Vein endothelial cell (primary cell): ENCODE measurements around the gene SLC4A11. TPM values are rescaled to one million over a fixed set of nuclear protein-coding genes. Genes with fewer than 3 reads are reported as not detected.

Experiments
- total RNA-seq: library from RNA; depleted of rRNA; stranded (reverse); fragments of >200 nt; gene quantifications from 2 replicates; pipeline ENCODE4 v1.2.3, GENCODE V29; 2012

Gene SLC4A11
- 4.9 TPM in 2 replicates for total RNA-seq

DNA sequence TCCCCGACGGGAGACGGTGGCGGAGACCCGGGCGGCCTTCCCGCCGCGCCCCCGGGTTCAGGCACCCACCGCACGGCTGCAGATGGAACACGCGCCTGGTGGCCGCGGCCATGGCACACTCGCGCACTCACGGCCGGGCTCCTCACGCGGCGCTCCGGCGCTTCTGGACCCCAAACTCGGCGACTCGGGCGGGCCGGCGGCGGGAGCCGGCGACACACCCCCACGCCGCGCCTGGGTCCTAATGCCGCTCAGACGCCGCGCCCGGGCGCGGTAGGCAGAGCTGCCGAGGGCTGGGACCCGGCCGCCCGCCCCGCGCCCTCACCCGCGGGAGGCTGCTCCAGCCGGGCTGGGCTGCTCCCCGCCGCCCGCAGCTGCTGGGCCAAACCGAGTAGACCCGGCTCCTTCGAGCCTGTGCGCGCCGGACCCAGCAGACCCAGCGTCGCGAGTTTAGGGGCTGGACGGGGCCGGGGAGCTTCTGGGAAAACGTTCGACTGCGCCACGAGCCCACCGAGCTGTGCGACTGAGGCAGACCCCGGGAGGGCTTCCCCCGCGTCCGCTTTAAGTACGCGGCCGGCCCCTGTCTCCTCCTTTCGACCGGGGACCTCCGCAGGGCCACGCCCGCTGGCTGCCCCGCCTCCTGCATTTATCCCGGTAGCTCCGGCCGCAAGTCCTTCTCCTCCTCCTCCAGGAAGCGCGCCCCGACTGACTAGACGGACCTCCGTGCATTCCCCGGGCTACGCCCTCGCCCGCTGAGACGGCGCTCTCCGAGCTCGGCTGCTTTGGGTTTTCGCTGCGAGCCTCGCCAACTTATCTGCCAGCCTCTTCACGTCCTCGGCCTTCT is at the start of gene SLC4A11:
TSS of gene SLC4A11 (minus strand) at position 165 of the 841 bp plus-strand sequence. CDS start at position 112, 53 bp downstream.

DNA sequence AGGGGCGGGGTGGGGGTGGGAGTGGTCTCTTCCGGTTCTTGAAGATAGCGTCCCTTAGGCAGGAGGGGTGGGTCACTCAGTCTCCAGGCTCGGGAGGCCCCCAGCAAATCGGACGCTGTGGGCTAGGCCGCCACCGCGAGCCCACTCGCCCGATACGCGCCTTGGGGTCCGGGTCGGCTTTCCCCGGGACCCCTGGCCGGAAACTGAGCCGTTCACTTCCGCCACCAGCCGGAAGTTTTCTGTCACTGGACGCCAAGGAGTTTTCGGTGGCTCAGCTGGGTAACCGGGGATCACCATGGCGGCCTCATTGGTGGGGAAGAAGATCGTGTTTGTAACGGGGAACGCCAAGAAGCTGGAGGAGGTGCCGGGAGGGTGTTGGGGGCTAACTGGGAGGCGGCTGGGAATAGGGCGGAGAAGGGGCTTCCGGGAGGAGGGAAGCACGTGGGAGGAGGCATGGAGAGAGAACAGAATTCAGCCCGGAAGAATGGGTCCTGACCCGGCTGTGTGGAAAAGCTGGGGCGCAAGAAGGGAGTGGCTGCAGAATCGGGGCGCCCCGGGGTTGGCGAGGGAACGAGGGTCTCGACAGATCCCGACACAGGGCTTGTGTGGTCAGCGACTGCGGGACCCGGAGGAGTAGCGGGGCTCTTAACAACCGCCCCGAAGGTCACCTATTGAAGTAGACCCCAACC is 29.6 kb downstream of the SLC4A11 start, which contains the start of gene ITPA:
TSS of gene ITPA (plus strand) at position 242 of the 689 bp plus-strand sequence. CDS start at position 296, 54 bp downstream.

DNA sequence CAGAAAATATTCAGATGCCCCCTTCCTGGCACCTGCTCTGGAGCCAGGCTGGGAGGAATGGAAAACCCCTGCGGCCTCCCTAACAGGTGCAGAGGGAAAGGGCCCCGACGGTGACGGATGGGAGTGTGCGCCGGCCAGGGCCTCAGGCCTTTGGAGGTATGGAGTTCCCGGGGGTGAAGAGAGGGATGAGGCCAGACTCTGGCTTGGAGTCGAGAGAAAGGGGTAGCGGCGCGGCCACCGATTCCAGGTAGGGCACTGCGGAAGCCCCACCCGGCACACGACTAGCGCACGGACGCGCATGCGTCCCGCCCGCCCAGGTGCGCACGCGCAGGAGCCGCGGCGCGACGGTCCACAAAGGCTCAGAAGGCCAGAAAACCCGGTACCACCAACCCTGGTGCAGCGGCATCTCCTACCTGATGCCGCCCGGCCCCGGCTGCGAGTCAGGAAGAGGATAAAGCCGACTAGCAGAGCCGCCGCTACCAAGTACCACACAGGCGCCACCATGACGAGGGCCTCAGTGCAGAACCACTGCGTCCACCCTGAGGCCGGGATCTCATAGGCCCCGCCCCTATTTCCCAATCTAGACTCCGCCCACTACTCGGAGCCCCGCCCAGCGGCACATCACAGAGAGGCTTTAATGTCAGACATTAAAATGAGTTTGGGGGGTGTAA is 34.7 kb downstream of the SLC4A11 start, which contains the start of gene DDRGK1:
TSS of gene DDRGK1 (minus strand) at position 559 of the 671 bp plus-strand sequence. CDS start at position 504, 55 bp downstream.

Other genes with a start within 250 kb of the SLC4A11 start
- gene GNRH2, start 195.6 kb downstream of the SLC4A11 start, total RNA-seq, result 0.57 TPM in 1 of 2 replicates, not detected in the other
- gene MRPS26, start 193.1 kb downstream of the SLC4A11 start, total RNA-seq, result 29.3 and 30.7 TPM in 2 replicates
- not detected in 2 replicates for gene OXT, start 167.6 kb downstream of the SLC4A11 start, total RNA-seq
- not detected in 2 replicates for gene AVP, start 154.5 kb downstream of the SLC4A11 start, total RNA-seq
- 17.3 and 20.3 TPM in 2 replicates for gene FASTKD5, start 79.3 kb downstream of the SLC4A11 start, total RNA-seq
- gene UBOX5, start 79.3 kb downstream of the SLC4A11 start, total RNA-seq, result 4.1 and 4.9 TPM in 2 replicates
- 6.2 and 9.8 TPM in 2 replicates for gene LZTS3, start 65.6 kb downstream of the SLC4A11 start, total RNA-seq
- gene DDRGK1, start 34.5 kb downstream of the SLC4A11 start, total RNA-seq, result 26.8 and 28.7 TPM in 2 replicates
- 24.2 and 33.8 TPM in 2 replicates for gene ITPA, start 29.7 kb downstream of the SLC4A11 start, total RNA-seq
- 17.3 and 20.7 TPM in 2 replicates for gene DNAAF9, start 168.5 kb upstream of the SLC4A11 start, total RNA-seq
- gene ATRN, start 231.8 kb upstream of the SLC4A11 start, total RNA-seq, result 38.9 and 42.5 TPM in 2 replicates